Stimulated activated CD4-positive, alpha-beta T cell treated with anti-CD3 and anti-CD28 coated beads, Interleukin-4, amount 100 ng/mL, for 4 hours (primary cell): ENCODE results near the gene AGAP1.

Experiments used
- DNase-seq, 2 experiments: peaks; one replicate each; pipeline ENCODE4 v3.0.0-alpha.2; 2020

The AGAP1 gene

GRCh38 chr2:235553291-235553690 lies 59.4 kb downstream of the AGAP1 start:
- no peak for DNase-seq

- DNase-seq, result no peak
Measured at GRCh38 chr2:235553696-235554100, 59.9 kb downstream of the AGAP1 start.

GRCh38 chr2:235554385-235554784 lies 60.5 kb downstream of the AGAP1 start:
- DNase-seq, result no peak

- no peak for DNase-seq
Measured at GRCh38 chr2:235554936-235555335, 61.1 kb downstream of the AGAP1 start.

GRCh38 chr2:235555371-235555770 lies 61.5 kb downstream of the AGAP1 start:
- DNase-seq, result no peak

GRCh38 chr2:235556086-235556485 lies 62.2 kb downstream of the AGAP1 start:
- DNase-seq, result no peak

GRCh38 chr2:235556901-235557300 lies 63.1 kb downstream of the AGAP1 start:
- no peak for DNase-seq

GRCh38 chr2:235557903-235558302 lies 64.1 kb downstream of the AGAP1 start:
- DNase-seq, result no peak

GRCh38 chr2:235558572-235558971 lies 64.7 kb downstream of the AGAP1 start:
- DNase-seq, result no peak

GRCh38 chr2:235560345-235560744 lies 66.5 kb downstream of the AGAP1 start:
- no peak for DNase-seq

GRCh38 chr2:235561450-235561849 lies 67.6 kb downstream of the AGAP1 start:
- no peak for DNase-seq

- DNase-seq, result no peak
Measured at GRCh38 chr2:235562065-235562747, 68.4 kb downstream of the AGAP1 start.

- DNase-seq, result no peak
Measured at GRCh38 chr2:235563056-235563910, 69.4 kb downstream of the AGAP1 start.

- DNase-seq, result no peak
Measured at GRCh38 chr2:235564066-235564465, 70.2 kb downstream of the AGAP1 start.

GRCh38 chr2:235564884-235565530 lies 71.2 kb downstream of the AGAP1 start:
- DNase-seq, result no peak

GRCh38 chr2:235566415-235566814 lies 72.6 kb downstream of the AGAP1 start:
- DNase-seq, result no peak

GRCh38 chr2:235566931-235567495 lies 73.2 kb downstream of the AGAP1 start:
- DNase-seq, result no peak

GRCh38 chr2:235567842-235568241 lies 74.0 kb downstream of the AGAP1 start:
- no peak for DNase-seq

- DNase-seq, result no peak
Measured at GRCh38 chr2:235568431-235568830, 74.6 kb downstream of the AGAP1 start.

GRCh38 chr2:235569837-235570236 lies 76.0 kb downstream of the AGAP1 start:
- DNase-seq, result no peak

GRCh38 chr2:235570256-235570655 lies 76.4 kb downstream of the AGAP1 start:
- no peak for DNase-seq

GRCh38 chr2:235570966-235571692 lies 77.3 kb downstream of the AGAP1 start:
- DNase-seq, result no peak

GRCh38 chr2:235572592-235572991 lies 78.7 kb downstream of the AGAP1 start:
- no peak for DNase-seq
